ENCODE measurements around the gene ART1.

The ART1 gene

DNA sequence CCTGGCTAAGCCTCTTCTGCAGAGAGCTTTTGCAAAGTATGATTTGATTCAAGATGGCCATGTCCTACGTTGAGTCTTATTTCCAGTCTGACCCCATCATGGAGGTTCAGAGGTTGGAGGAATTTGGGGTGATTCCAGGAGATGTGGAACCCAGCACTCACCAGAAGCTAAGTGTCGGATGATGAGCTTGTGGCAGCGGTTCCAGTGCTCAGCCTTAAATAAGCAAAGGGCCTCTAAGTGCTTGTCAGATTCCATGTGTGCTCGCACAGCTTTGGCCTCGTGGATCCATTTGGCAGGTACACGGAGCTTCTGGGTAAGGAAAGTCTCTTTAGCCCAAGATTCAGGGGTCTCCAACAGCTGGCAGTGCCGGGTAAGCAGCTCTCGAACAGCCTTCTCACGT lies 38.1 kb downstream of the ART1 start:
- no peak overlapping the region for H3K4me3 ChIP-seq (ENCODE audit: low read length in 2 of 2)
- H3K27me3 ChIP-seq (ENCODE audit: control insufficient read depth in 2 of 2, insufficient read depth in 2 of 2, low read length in 2 of 2): no peaks in the 10 kb centered on the region
- H3K27ac ChIP-seq (ENCODE audit: low read depth in 2 of 2, low read length in 2 of 2): no peak overlapping the region
- no peak overlapping the region for H3K9ac ChIP-seq (ENCODE audit: low read depth in 1 of 2, low read length in 2 of 2)
- peaks cover 71 to 81% of the 10 kb centered on the region in 2 donors for H3K36me3 ChIP-seq (ENCODE audit: control insufficient read depth in 2 of 2, insufficient read depth in 2 of 2, low read length in 2 of 2)
- no peaks in the 10 kb centered on the region for H3K9me3 ChIP-seq (ENCODE audit: control insufficient read depth in 2 of 2, low read length in 2 of 2)
- H3K4me1 ChIP-seq (ENCODE audit: control insufficient read depth in 2 of 2, insufficient read depth in 2 of 2, low read length in 2 of 2): peaks cover 0 to 8% of the 10 kb centered on the region in 2 donors

DNA sequence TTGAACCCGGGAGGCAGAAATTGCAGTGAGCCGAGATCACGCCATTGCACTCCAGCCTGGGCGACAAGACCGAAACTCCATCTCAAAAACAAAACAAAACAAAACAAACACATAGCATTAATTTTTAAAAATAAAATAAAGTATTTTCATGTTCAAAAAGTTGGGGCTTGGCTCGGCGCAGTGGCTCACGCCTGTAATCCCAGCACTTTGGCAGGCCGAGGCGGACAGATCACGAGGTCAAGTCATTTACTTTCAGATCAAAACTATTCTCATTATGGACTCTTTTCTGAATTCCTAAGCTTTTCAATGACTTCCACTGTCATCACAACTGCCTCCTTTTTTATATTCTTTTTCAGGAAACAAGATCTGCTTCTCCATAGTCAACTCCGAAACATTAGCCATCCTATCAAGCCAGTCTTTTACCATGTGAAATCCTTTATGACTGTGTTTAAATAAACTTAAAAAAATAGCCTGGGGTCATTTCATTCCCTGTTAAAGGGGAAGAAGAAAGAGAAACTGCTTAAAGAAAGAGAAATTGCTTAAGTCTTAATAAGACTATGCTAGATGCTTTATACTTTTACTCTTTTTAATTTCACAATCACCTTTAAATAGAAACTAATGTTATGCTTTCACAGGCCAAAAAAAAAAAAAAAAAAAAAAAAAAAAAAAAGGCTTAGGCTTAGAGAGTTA lies 39.3 kb downstream of the ART1 start:
- Histone ChIP-seq H3K4me1 (ENCODE audit: control insufficient read depth in 2 of 2, insufficient read depth in 2 of 2, low read length in 2 of 2) (peaks cover 0 to 8% of the 10 kb centered on the region in 2 donors), H3K9me3 (ENCODE audit: control insufficient read depth in 2 of 2, low read length in 2 of 2) (no peaks in the 10 kb centered on the region), H3K27ac (ENCODE audit: low read depth in 2 of 2, low read length in 2 of 2) (no peak overlapping the region), H3K36me3 (ENCODE audit: control insufficient read depth in 2 of 2, insufficient read depth in 2 of 2, low read length in 2 of 2) (peaks cover 63 to 72% of the 10 kb centered on the region in 2 donors), H3K4me3 (ENCODE audit: low read length in 2 of 2) (no peak overlapping the region), H3K27me3 (ENCODE audit: control insufficient read depth in 2 of 2, insufficient read depth in 2 of 2, low read length in 2 of 2) (no peaks in the 10 kb centered on the region), H3K9ac (ENCODE audit: low read depth in 1 of 2, low read length in 2 of 2) (no peak overlapping the region)

DNA sequence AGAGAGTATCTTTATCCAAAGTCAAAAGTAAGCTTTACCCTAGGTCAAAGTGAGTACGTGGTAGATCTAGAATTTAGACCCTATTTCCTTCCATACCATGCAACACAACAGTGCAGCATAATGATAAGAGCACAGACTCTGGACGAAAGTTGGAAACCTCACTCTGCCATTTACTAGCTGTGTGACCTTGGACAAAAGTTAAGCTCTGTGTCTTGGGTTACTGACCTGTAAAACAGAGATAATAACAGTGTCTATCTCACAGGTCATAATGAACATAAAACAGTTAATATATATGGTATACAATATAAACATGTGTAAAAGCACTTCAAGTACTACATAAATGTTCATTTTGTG lies 39.9 kb downstream of the ART1 start:
- Histone ChIP-seq H3K4me1 (ENCODE audit: control insufficient read depth in 2 of 2, insufficient read depth in 2 of 2, low read length in 2 of 2) (peaks cover 0 to 8% of the 10 kb centered on the region in 2 donors), H3K9me3 (ENCODE audit: control insufficient read depth in 2 of 2, low read length in 2 of 2) (no peaks in the 10 kb centered on the region), H3K9ac (ENCODE audit: low read depth in 1 of 2, low read length in 2 of 2) (no peak overlapping the region), H3K36me3 (ENCODE audit: control insufficient read depth in 2 of 2, insufficient read depth in 2 of 2, low read length in 2 of 2) (peaks cover 58 to 71% of the 10 kb centered on the region in 2 donors), H3K4me3 (ENCODE audit: low read length in 2 of 2) (no peak overlapping the region), H3K27me3 (ENCODE audit: control insufficient read depth in 2 of 2, insufficient read depth in 2 of 2, low read length in 2 of 2) (no peaks in the 10 kb centered on the region), H3K27ac (ENCODE audit: low read depth in 2 of 2, low read length in 2 of 2) (no peak overlapping the region)

DNA sequence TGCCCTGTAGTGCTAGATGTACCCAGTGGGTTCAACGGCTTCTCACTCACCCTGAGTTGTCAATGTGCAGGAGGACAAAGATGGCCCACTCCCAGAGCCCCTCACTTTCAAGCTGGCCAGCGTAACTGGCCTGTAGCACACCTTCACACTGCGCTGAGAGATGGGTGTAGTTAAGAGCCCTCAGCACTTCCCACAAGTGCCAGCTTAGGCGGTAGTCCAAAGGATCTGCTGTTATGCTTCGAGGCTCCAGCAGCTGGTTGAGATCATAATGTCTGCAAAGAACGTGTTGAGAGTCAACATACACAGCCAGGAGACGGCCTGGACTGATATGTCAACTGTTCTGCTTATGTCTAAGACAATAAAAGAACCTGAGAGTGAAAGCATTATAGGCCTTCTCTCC lies 41.0 kb downstream of the ART1 start:
- peaks cover 55 to 64% of the 10 kb centered on the region in 2 donors for H3K36me3 ChIP-seq (ENCODE audit: control insufficient read depth in 2 of 2, insufficient read depth in 2 of 2, low read length in 2 of 2)
- H3K27ac ChIP-seq (ENCODE audit: low read depth in 2 of 2, low read length in 2 of 2): peak overlapping the region in 1 of 2 donors; percentile 30
- H3K4me1 ChIP-seq (ENCODE audit: control insufficient read depth in 2 of 2, insufficient read depth in 2 of 2, low read length in 2 of 2): peaks cover 0 to 8% of the 10 kb centered on the region in 2 donors
- no peak overlapping the region for H3K9ac ChIP-seq (ENCODE audit: low read depth in 1 of 2, low read length in 2 of 2)
- no peak overlapping the region for H3K4me3 ChIP-seq (ENCODE audit: low read length in 2 of 2)
- no peaks in the 10 kb centered on the region for H3K27me3 ChIP-seq (ENCODE audit: control insufficient read depth in 2 of 2, insufficient read depth in 2 of 2, low read length in 2 of 2)
- no peaks in the 10 kb centered on the region for H3K9me3 ChIP-seq (ENCODE audit: control insufficient read depth in 2 of 2, low read length in 2 of 2)

DNA sequence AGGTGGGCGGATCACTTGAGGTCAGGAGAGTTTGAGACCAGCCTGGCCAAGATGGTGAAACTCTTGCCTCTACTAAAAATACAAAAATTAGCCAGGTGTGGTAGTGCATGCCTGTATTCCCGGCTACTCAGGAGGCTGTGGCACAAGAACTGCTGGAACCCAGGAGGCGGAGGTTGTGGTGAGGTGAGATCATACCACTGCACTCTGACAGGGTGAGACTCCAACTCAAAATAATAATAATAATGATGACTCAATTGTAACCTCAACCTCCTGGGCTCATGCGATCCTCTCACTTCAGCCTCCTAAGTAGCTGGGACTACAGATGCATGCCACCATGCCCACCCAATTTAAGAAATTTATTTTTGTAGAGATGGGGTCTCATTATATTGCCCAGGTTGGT lies 41.8 kb downstream of the ART1 start:
- no peaks in the 10 kb centered on the region for H3K27me3 ChIP-seq (ENCODE audit: control insufficient read depth in 2 of 2, insufficient read depth in 2 of 2, low read length in 2 of 2)
- peaks cover 56 to 64% of the 10 kb centered on the region in 2 donors for H3K36me3 ChIP-seq (ENCODE audit: control insufficient read depth in 2 of 2, insufficient read depth in 2 of 2, low read length in 2 of 2)
- no peaks in the 10 kb centered on the region for H3K9me3 ChIP-seq (ENCODE audit: control insufficient read depth in 2 of 2, low read length in 2 of 2)
- no peak overlapping the region for H3K9ac ChIP-seq (ENCODE audit: low read depth in 1 of 2, low read length in 2 of 2)
- peaks cover 0 to 8% of the 10 kb centered on the region in 2 donors for H3K4me1 ChIP-seq (ENCODE audit: control insufficient read depth in 2 of 2, insufficient read depth in 2 of 2, low read length in 2 of 2)
- no peak overlapping the region for H3K4me3 ChIP-seq (ENCODE audit: low read length in 2 of 2)
- H3K27ac ChIP-seq (ENCODE audit: low read depth in 2 of 2, low read length in 2 of 2): no peak overlapping the region

DNA sequence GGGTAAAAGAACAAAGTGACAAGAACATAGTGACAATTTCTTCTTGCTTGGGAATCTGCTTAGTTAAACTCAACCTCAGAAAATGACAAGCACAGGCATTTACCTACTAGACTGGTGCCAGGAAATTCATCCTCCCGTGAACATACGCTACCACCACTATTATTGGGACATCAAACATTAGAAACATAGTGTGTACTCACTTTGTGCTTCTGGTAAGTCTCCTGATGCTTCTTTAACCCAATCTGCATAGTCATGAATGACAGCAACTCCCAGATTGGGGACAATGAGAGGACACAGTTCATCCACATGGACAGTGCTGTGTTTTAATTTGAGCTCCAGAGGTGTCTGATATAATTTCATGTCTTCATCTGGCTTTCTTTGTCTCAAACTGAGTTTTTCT lies 55.5 kb downstream of the ART1 start:
- Histone ChIP-seq H3K27me3 (ENCODE audit: control insufficient read depth in 2 of 2, insufficient read depth in 2 of 2, low read length in 2 of 2) (no peaks in the 10 kb centered on the region), H3K4me3 (ENCODE audit: low read length in 2 of 2) (no peak overlapping the region), H3K4me1 (ENCODE audit: control insufficient read depth in 2 of 2, insufficient read depth in 2 of 2, low read length in 2 of 2) (no peaks in the 10 kb centered on the region), H3K9me3 (ENCODE audit: control insufficient read depth in 2 of 2, low read length in 2 of 2) (no peaks in the 10 kb centered on the region), H3K36me3 (ENCODE audit: control insufficient read depth in 2 of 2, insufficient read depth in 2 of 2, low read length in 2 of 2) (peaks cover 61 to 73% of the 10 kb centered on the region in 2 donors), H3K9ac (ENCODE audit: low read depth in 1 of 2, low read length in 2 of 2) (no peak overlapping the region), H3K27ac (ENCODE audit: low read depth in 2 of 2, low read length in 2 of 2) (no peak overlapping the region)

DNA sequence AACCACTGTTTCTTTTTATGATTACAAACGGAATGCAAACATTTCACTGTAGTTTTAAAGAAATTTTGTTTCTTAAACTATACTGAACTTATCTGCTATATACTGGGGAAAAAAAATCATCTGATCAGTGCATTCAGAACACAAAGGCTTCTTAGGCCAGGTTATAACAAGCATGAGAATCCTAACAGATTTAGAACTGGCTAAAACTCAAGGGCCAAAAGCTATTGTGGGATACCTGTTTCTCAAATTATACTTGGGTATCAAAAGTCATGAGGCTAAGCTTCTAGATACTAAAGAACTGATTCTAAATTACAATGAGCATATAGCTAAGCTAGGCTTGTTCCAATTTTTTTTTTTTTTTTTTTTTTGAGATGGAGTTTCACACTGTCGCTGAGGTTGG lies 56.0 kb downstream of the ART1 start:
- H3K4me3 ChIP-seq (ENCODE audit: low read length in 2 of 2): no peak overlapping the region
- H3K9ac ChIP-seq (ENCODE audit: low read depth in 1 of 2, low read length in 2 of 2): no peak overlapping the region
- no peaks in the 10 kb centered on the region for H3K4me1 ChIP-seq (ENCODE audit: control insufficient read depth in 2 of 2, insufficient read depth in 2 of 2, low read length in 2 of 2)
- no peak overlapping the region for H3K27ac ChIP-seq (ENCODE audit: low read depth in 2 of 2, low read length in 2 of 2)
- no peaks in the 10 kb centered on the region for H3K9me3 ChIP-seq (ENCODE audit: control insufficient read depth in 2 of 2, low read length in 2 of 2)
- peaks cover 61 to 69% of the 10 kb centered on the region in 2 donors for H3K36me3 ChIP-seq (ENCODE audit: control insufficient read depth in 2 of 2, insufficient read depth in 2 of 2, low read length in 2 of 2)
- H3K27me3 ChIP-seq (ENCODE audit: control insufficient read depth in 2 of 2, insufficient read depth in 2 of 2, low read length in 2 of 2): no peaks in the 10 kb centered on the region

DNA sequence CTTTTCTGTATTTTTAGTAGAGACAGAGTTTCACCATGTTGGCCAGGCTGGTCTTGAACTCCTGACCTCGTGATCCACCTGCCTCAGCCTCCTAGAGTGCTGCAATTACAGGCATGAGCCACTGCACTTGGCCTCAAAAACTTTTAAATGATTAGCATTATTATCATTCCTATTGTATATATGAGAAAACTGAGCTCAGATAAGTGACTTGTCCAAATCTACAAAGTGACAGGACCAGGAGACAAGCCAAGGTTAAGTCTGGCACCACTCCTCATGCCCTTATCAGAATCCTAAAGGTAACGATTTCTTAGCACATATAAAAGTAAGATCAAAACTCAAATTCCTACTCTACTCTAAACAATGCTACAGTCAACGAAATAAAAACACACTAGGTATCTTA lies 58.5 kb downstream of the ART1 start:
- H3K9me3 ChIP-seq (ENCODE audit: control insufficient read depth in 2 of 2, low read length in 2 of 2): no peaks in the 10 kb centered on the region
- H3K36me3 ChIP-seq (ENCODE audit: control insufficient read depth in 2 of 2, insufficient read depth in 2 of 2, low read length in 2 of 2): peaks cover 61 to 70% of the 10 kb centered on the region in 2 donors
- H3K4me1 ChIP-seq (ENCODE audit: control insufficient read depth in 2 of 2, insufficient read depth in 2 of 2, low read length in 2 of 2): no peaks in the 10 kb centered on the region
- H3K27ac ChIP-seq (ENCODE audit: low read depth in 2 of 2, low read length in 2 of 2): no peak overlapping the region
- no peak overlapping the region for H3K9ac ChIP-seq (ENCODE audit: low read depth in 1 of 2, low read length in 2 of 2)
- no peak overlapping the region for H3K4me3 ChIP-seq (ENCODE audit: low read length in 2 of 2)
- H3K27me3 ChIP-seq (ENCODE audit: control insufficient read depth in 2 of 2, insufficient read depth in 2 of 2, low read length in 2 of 2): no peaks in the 10 kb centered on the region

DNA sequence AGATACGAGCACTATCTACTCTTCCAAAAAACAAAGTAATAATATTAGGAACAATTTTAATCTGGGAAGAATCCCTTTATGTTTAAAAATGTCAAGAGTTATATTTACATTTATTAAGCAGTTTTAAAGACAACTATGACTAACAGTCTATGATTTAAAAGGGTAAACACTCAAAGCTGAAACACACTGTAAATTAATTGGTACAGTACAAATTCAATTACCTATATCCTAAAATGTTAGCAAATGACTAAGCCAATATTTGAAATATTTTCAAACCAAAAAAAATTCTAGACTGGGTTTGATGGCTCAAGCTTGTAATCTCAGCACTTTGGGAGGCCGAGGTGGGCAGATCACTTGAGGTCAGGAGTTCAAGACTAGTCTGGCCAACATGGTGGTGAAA lies 62.2 kb downstream of the ART1 start:
- H3K4me1 ChIP-seq (ENCODE audit: control insufficient read depth in 2 of 2, insufficient read depth in 2 of 2, low read length in 2 of 2): no peaks in the 10 kb centered on the region
- H3K27ac ChIP-seq (ENCODE audit: low read depth in 2 of 2, low read length in 2 of 2): no peak overlapping the region
- H3K27me3 ChIP-seq (ENCODE audit: control insufficient read depth in 2 of 2, insufficient read depth in 2 of 2, low read length in 2 of 2): no peaks in the 10 kb centered on the region
- no peak overlapping the region for H3K4me3 ChIP-seq (ENCODE audit: low read length in 2 of 2)
- H3K9me3 ChIP-seq (ENCODE audit: control insufficient read depth in 2 of 2, low read length in 2 of 2): no peaks in the 10 kb centered on the region
- peaks cover 48 to 66% of the 10 kb centered on the region in 2 donors for H3K36me3 ChIP-seq (ENCODE audit: control insufficient read depth in 2 of 2, insufficient read depth in 2 of 2, low read length in 2 of 2)
- no peak overlapping the region for H3K9ac ChIP-seq (ENCODE audit: low read depth in 1 of 2, low read length in 2 of 2)

DNA sequence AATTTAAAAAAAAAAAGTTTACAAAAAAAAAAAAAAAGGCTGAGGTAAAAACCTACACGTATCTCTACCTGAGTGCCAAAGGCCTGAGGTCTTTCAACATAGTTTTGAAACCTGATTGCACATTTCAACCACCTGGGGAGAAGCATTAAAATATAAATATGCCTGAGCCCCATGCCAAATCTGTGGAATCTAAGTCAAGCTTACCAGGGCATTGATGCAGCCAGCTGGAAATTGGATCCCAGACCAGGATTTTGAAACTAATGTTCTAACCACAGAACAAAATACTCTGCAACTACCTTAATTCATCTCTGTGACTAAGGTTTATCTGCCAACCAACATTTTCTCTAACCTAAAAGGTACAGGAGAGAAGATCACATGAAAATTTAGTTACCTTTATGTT lies 65.0 kb downstream of the ART1 start:
- Histone ChIP-seq H3K36me3 (ENCODE audit: control insufficient read depth in 2 of 2, insufficient read depth in 2 of 2, low read length in 2 of 2) (peaks cover 51 to 59% of the 10 kb centered on the region in 2 donors), H3K4me3 (ENCODE audit: low read length in 2 of 2) (no peak overlapping the region), H3K9me3 (ENCODE audit: control insufficient read depth in 2 of 2, low read length in 2 of 2) (no peaks in the 10 kb centered on the region), H3K27ac (ENCODE audit: low read depth in 2 of 2, low read length in 2 of 2) (no peak overlapping the region), H3K9ac (ENCODE audit: low read depth in 1 of 2, low read length in 2 of 2) (no peak overlapping the region), H3K4me1 (ENCODE audit: control insufficient read depth in 2 of 2, insufficient read depth in 2 of 2, low read length in 2 of 2) (no peaks in the 10 kb centered on the region), H3K27me3 (ENCODE audit: control insufficient read depth in 2 of 2, insufficient read depth in 2 of 2, low read length in 2 of 2) (no peaks in the 10 kb centered on the region)

Measured in mucosa of rectum (tissue), 2 donors.